ENCODE results near the gene FBRS.
"Not testable (repeated sequence)": the region's sequence is repeated elsewhere in the genome, so short reads cannot be mapped to it uniquely, and the experiment has no call there.

DNA sequence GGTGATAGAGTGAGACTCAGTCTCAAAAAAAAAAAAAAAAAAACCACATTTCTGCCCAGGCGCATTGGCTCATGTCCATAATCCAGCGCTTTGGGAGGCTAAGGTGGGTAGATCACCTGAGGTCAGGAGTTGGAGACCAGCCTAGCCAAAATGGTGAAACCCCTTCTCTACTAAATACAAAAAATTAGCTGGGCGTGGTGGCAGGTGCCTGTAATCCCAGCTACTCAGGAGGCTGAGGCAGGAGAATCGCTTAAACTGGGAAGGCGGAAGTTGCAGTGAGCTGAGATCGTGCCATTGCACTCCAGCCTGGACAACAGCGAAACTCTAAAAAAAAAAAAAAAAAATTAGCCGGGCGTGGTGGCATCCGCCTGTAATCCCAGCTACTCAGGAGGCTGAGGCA is 21.1 kb upstream of the FBRS start:
- TF ChIP-seq POLR2A (IDR thresholded peaks at IDR 0.05), result not testable (repeated sequence)
- TF ChIP-seq, protein P1, sequence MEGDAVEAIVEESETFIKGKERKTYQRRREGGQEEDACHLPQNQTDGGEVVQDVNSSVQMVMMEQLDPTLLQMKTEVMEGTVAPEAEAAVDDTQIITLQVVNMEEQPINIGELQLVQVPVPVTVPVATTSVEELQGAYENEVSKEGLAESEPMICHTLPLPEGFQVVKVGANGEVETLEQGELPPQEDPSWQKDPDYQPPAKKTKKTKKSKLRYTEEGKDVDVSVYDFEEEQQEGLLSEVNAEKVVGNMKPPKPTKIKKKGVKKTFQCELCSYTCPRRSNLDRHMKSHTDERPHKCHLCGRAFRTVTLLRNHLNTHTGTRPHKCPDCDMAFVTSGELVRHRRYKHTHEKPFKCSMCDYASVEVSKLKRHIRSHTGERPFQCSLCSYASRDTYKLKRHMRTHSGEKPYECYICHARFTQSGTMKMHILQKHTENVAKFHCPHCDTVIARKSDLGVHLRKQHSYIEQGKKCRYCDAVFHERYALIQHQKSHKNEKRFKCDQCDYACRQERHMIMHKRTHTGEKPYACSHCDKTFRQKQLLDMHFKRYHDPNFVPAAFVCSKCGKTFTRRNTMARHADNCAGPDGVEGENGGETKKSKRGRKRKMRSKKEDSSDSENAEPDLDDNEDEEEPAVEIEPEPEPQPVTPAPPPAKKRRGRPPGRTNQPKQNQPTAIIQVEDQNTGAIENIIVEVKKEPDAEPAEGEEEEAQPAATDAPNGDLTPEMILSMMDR (IDR thresholded peaks at IDR 0.05), result not testable (repeated sequence)
